Progenitor cell of endocrine pancreas (in vitro differentiated cells): Measurements from ENCODE around the gene MOB2. TPM values are rescaled to one million over a fixed set of nuclear protein-coding genes. Genes with fewer than 3 reads are reported as not detected.

Experiments
- DNase-seq: peaks from one replicate; pipeline ENCODE4 v3.0.0; 2021; ENCODE audit warnings: low spot score; ENCODE audit not compliant: unreplicated experiment
- H3K27ac Mint-ChIP-seq: 2 replicates; pipeline ENCODE4 v1.8.0; 2021; ENCODE audit warnings: mild to moderate bottlenecking, moderate library complexity, mixed read lengths
- H3K27me3 Mint-ChIP-seq: 2 replicates; pipeline ENCODE4 v1.8.0; 2021; ENCODE audit warnings: mixed read lengths
- H3K36me3 Mint-ChIP-seq: 2 replicates; pipeline ENCODE4 v1.8.0; 2022; ENCODE audit warnings: mixed read lengths; ENCODE audit not compliant: insufficient read depth
- H3K4me1 Mint-ChIP-seq: 2 replicates; pipeline ENCODE4 v1.8.0; 2021; ENCODE audit warnings: low read depth, mixed read lengths
- H3K4me3 Mint-ChIP-seq: 2 replicates; pipeline ENCODE4 v1.8.0; 2021; ENCODE audit warnings: low read depth, mild to moderate bottlenecking, moderate library complexity, mixed read lengths
- H3K9me3 Mint-ChIP-seq: 2 replicates; pipeline ENCODE4 v1.8.0; 2021; ENCODE audit warnings: low read depth, mixed read lengths
- CTCF ChIP-seq: fragments of 200-600 bp; sonication (generic); IDR thresholded peaks from one replicate; pipeline ENCODE4 v1.5.0; 2021; ENCODE audit warnings: antibody characterized with exemption, mild to moderate bottlenecking; ENCODE audit not compliant: unreplicated experiment
- total RNA-seq: library from RNA; stranded (reverse); gene quantifications from 2 replicates; pipeline ENCODE4 v1.2.1, GENCODE V29; 2021

MOB2 gene
- total RNA-seq, 1 donor from 2014 or later, result 33.3 TPM

GRCh38 chr11:1473786-1474185, 12.8 kb downstream of the MOB2 start:
- DNase-seq, result no peak
- Mint-ChIP-seq H3K9me3 (no peaks in the 10 kb centered on the region), H3K4me1 (no peaks in the 10 kb centered on the region), H3K36me3 (peaks cover 17% of the 10 kb centered on the region), H3K27ac (no peak overlapping the region), H3K27me3 (no peaks in the 10 kb centered on the region), H3K4me3 (no peak overlapping the region)
- no peak for TF ChIP-seq CTCF

GRCh38 chr11:1473011-1473628, 13.5 kb downstream of the MOB2 start:
- Mint-ChIP-seq H3K27ac (no peak overlapping the region), H3K9me3 (no peaks in the 10 kb centered on the region), H3K27me3 (no peaks in the 10 kb centered on the region), H3K4me1 (no peaks in the 10 kb centered on the region), H3K4me3 (no peak overlapping the region), H3K36me3 (peaks cover 17% of the 10 kb centered on the region)
- no peak for TF ChIP-seq CTCF
- no peak for DNase-seq

- Mint-ChIP-seq H3K36me3 (peaks cover 15% of the 10 kb centered on the region), H3K4me1 (no peaks in the 10 kb centered on the region), H3K9me3 (no peaks in the 10 kb centered on the region), H3K27ac (no peak overlapping the region), H3K4me3 (no peak overlapping the region), H3K27me3 (no peaks in the 10 kb centered on the region)
- TF ChIP-seq CTCF, result no peak
- DNase-seq, result no peak
These were observed 14.2 kb downstream of the MOB2 start for GRCh38 chr11:1472180-1473005.

DNA sequence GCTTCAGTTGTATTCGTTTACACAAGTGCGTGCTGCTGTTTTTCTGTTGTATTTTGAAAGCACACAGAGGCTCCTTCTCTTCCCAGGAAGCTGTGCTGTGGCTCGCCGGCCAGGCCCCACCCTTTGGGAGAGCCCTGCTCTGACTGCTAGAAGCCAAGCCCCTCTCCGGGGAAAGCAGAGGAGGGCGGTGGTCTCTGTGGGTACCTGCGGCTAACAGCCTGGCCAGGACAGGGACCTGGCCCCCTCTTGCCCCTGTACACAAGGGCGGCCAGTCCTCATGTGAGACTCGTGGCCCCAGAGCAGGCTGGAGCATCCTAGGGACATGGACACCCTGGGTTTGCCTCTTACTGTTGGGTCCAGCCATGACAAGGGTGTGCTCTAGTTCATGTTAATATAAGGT, 14.8 kb downstream of the MOB2 start:
- H3K4me3 Mint-ChIP-seq, result no peak overlapping the region

More for the DNA sequence above, 14.8 kb downstream of the MOB2 start:
- no peak for TF ChIP-seq CTCF
- no peaks in the 10 kb centered on the region for H3K27me3 Mint-ChIP-seq
- peaks cover 15% of the 10 kb centered on the region for H3K36me3 Mint-ChIP-seq
- H3K4me1 Mint-ChIP-seq, result no peaks in the 10 kb centered on the region
- H3K27ac Mint-ChIP-seq, result no peak overlapping the region
- H3K9me3 Mint-ChIP-seq, result no peaks in the 10 kb centered on the region
- DNase-seq, result no peak
